LNCaP clone FGC (cell line): ENCODE results near the gene ZNF544.

Source experiments
- DNase-seq: peaks from one replicate; pipeline ENCODE4 v3.0.0-alpha.2; 2011; ENCODE audit warnings: low read depth
- H3K4me3 ChIP-seq: 2 replicates; pipeline ENCODE4 v1.5.1; 2011; ENCODE audit warnings: mild to moderate bottlenecking, low read depth, low read length, control low read depth
- TF ChIP-seq, protein P1 (sequence below): IDR thresholded peaks from 2 replicates; pipeline ENCODE4 v1.5.1; 2012; ENCODE audit warnings: mild to moderate bottlenecking; ENCODE audit not compliant: control insufficient read depth, insufficient read depth; ENCODE audit errors: extremely low read depth

ZNF544 gene

GRCh38 chr19:58261600-58261967 is 32.9 kb downstream of the ZNF544 start:
- no peak overlapping the region for H3K4me3 ChIP-seq
- TF ChIP-seq, protein P1, sequence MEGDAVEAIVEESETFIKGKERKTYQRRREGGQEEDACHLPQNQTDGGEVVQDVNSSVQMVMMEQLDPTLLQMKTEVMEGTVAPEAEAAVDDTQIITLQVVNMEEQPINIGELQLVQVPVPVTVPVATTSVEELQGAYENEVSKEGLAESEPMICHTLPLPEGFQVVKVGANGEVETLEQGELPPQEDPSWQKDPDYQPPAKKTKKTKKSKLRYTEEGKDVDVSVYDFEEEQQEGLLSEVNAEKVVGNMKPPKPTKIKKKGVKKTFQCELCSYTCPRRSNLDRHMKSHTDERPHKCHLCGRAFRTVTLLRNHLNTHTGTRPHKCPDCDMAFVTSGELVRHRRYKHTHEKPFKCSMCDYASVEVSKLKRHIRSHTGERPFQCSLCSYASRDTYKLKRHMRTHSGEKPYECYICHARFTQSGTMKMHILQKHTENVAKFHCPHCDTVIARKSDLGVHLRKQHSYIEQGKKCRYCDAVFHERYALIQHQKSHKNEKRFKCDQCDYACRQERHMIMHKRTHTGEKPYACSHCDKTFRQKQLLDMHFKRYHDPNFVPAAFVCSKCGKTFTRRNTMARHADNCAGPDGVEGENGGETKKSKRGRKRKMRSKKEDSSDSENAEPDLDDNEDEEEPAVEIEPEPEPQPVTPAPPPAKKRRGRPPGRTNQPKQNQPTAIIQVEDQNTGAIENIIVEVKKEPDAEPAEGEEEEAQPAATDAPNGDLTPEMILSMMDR: no peak
- DNase-seq: no peak

DNA sequence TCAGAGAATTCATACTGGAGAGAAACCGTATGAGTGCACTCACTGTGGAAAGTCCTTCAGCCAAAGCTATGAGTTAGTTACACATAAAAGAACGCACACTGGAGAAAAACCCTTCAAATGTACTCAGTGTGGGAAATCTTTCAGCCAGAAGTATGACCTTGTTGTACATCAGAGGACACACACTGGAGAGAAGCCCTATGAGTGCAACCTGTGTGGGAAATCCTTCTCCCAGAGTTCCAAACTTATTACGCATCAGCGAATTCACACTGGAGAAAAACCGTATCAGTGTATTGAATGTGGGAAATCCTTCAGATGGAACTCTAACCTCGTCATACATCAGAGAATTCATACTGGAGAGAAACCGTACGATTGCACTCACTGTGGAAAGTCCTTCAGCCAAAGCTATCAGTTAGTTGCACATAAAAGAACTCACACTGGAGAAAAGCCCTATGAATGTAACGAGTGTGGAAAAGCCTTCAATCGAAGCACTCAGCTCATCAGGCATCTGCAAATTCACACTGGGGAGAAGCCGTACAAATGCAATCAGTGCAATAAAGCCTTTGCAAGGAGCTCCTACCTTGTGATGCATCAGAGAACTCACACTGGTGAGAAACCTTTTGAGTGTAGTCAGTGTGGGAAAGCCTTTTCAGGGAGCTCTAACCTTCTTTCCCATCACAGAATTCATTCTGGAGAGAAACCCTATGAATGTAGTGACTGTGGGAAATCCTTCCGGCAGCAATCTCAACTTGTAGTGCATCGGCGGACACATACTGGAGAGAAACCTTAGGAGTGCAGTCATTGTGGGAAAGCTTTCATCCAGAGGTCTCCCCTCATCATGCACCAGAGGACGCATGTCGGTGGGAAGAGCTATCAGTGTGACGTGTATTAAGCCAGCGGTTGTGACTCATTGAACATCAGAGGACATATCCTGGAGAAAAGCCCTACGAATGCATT is 33.5 kb downstream of the ZNF544 start:
- no peak overlapping the region for H3K4me3 ChIP-seq
- no peak for DNase-seq
- TF ChIP-seq, protein P1: no peak

DNA sequence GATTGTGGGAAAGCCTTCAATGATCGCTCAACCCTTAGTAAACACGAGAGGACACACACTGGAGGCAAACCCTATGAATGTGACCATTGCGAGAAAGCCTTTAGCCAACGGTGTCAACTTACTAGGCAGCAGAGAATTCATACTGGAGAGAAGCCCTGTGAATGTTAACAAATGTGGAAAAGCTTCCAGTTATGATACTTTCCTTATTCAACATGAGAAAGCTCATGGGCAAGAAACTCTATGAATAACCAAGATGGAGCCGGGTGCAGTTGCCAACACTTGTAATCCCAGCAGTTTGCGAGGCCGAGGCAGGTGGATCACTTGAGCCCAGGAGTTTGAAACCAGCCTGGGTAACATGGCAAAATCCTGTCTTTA is 34.2 kb downstream of the ZNF544 start:
- H3K4me3 ChIP-seq: no peak overlapping the region
- DNase-seq: no peak
- TF ChIP-seq, protein P1: no peak

- no peak overlapping the region for H3K4me3 ChIP-seq
- no peak for DNase-seq
- TF ChIP-seq, protein P1: no peak
Measured at GRCh38 chr19:58265100-58265499, 36.4 kb downstream of the ZNF544 start.

DNA sequence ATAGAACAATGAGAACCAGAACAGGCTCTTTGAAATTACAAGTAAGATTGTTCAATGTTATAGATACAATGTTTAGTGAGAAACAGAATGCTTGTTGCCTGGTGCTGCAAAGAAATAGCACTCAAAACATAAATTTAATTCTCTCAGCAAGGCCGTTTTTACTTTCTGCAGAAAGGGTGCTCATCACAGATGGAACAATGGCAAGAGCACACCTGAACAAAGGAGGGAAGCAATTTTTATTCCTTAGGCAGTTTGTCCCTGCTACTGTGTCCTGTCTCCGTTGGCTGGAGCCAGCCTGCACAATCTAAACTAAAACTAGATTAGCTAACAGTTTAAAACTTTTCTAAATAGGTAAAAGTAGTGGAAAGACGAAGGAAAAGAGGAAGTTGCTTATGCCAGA is 39.6 kb downstream of the ZNF544 start:
- no peak overlapping the region for H3K4me3 ChIP-seq
- no peak for DNase-seq
- TF ChIP-seq, protein P1: no peak

DNA sequence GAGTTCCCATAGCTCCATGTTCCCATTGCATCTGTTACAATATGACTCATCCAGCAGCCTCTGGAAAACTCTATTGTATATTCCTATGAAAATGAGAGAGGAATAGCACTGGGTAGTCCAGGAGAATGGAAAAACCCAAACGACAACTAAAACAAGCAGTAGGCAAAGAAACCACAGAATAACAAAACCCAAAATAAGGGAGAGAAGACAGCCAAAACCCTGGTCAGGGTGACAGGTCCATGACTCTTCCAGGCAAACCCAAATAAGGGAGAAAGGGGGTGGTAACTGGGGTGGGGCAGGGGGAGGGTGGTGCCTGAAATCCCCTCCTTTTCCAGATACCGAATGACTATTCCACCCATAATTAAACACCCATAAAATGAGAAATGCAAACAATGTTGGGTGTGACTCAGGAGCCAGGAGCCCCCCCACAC is 46.1 kb downstream of the ZNF544 start:
- TF ChIP-seq, protein P1: no peak
- H3K4me3 ChIP-seq: no peak overlapping the region
- no peak for DNase-seq
